H1 (cell line): Measurements from ENCODE around the gene OBP2B. TPM values are rescaled to one million over a fixed set of nuclear protein-coding genes. Genes with fewer than 3 reads are reported as not detected.

Experiments
- CTCF ChIA-PET: fragments of 300-600 bp; sonication (Branson Sonifier 250); formaldehyde crosslinking; loops from one replicate; lab custom pipeline; 2021; ENCODE audit not compliant: partially characterized antibody; lab: Charles Lee
- POLR2A ChIA-PET: fragments of 300-600 bp; sonication (Branson Sonifier 250); formaldehyde crosslinking; loops from one replicate; lab custom pipeline; 2021; ENCODE audit warnings: inconsistent platforms; ENCODE audit not compliant: partially characterized antibody; lab: Charles Lee
- DNase-seq, 2 experiments: peaks; one replicate each; pipeline versions ENCODE4 v3.0.0 to v3.0.0-alpha.2; 2010 to 2022; ENCODE audit warnings: low spot score in 2 of 2, low read depth in 1 of 2, mixed read lengths in 1 of 2
- FAIRE-seq: peaks from 2 replicates; lab custom pipeline; 2011; peaks lifted over from hg19 to GRCh38; lab: Jason Lieb, UNC
- H2AFZ ChIP-seq: 2 replicates; pipeline ENCODE4 v1.8.1; 2012; ENCODE audit warnings: low read length, inconsistent platforms
- H2AK5ac ChIP-seq: 2 replicates; pipeline ENCODE4 v1.6.1; 2013; ENCODE audit warnings: low read depth, low read length
- H2BK120ac ChIP-seq: replicated peaks from 2 replicates; pipeline ENCODE3; 2013; ENCODE audit warnings: low read depth, low read length, inconsistent platforms
- H2BK12ac ChIP-seq: 2 replicates; pipeline ENCODE4 v1.6.1; 2013; ENCODE audit warnings: low read depth, low read length
- H2BK15ac ChIP-seq: 2 replicates; pipeline ENCODE4 v1.6.1; 2013; ENCODE audit warnings: low read length
- H2BK20ac ChIP-seq: 2 replicates; pipeline ENCODE4 v1.6.1; 2013; ENCODE audit warnings: low read length
- H2BK5ac ChIP-seq: 2 replicates; pipeline ENCODE4 v1.6.1; 2013; ENCODE audit warnings: low read depth, low read length
- H3K14ac ChIP-seq: 2 replicates; pipeline ENCODE4 v1.6.1; 2013; ENCODE audit warnings: inconsistent platforms; ENCODE audit not compliant: insufficient read length
- H3K18ac ChIP-seq: 2 replicates; pipeline ENCODE4 v1.6.1; 2013; ENCODE audit warnings: low read length; ENCODE audit errors: extremely low read depth
- H3K23ac ChIP-seq: 2 replicates; pipeline ENCODE4 v1.6.1; 2013; ENCODE audit warnings: inconsistent platforms; ENCODE audit not compliant: insufficient read length
- H3K23me2 ChIP-seq: 2 replicates; pipeline ENCODE4 v1.6.1; 2013; ENCODE audit warnings: low read depth, low read length
- H3K27ac ChIP-seq: 2 replicates; pipeline ENCODE4 v1.6.1; 2011; ENCODE audit warnings: low read depth, low read length, inconsistent platforms
- H3K27me3 ChIP-seq, 4 experiments: replicated peaks in 1 of 4; 1 replicate in 1 of 4; 2 replicates in 3 of 4; pipeline versions ENCODE4 v1.6.1 to v1.8.1; 2011 to 2013; ENCODE audit warnings: low read length in 3 of 4, mild to moderate bottlenecking in 3 of 4, inconsistent platforms in 2 of 4, mixed read lengths in 2 of 4, moderate library complexity in 1 of 4; ENCODE audit not compliant: control insufficient read depth in 3 of 4, insufficient read depth in 3 of 4; ENCODE audit errors: extremely low read depth in 1 of 4
- H3K36me3 ChIP-seq, 4 experiments: 2 replicates each; pipeline versions ENCODE4 v1.6.1 to v1.8.1; 2011 to 2013; ENCODE audit warnings: mild to moderate bottlenecking in 4 of 4, low read length in 3 of 4, moderate library complexity in 2 of 4, control low read depth in 1 of 4, inconsistent platforms in 1 of 4; ENCODE audit not compliant: insufficient read depth in 4 of 4, control insufficient read depth in 2 of 4
- H3K4ac ChIP-seq: replicated peaks from 2 replicates; pipeline ENCODE3; 2013; ENCODE audit warnings: low read length, low read depth, mixed read lengths, inconsistent platforms; ENCODE audit not compliant: insufficient read length
- H3K4me1 ChIP-seq, 4 experiments: replicated peaks in 1 of 4; 1 replicate in 1 of 4; 2 replicates in 3 of 4; pipeline versions ENCODE4 v1.6.1 to v1.8.1; 2011 to 2013; ENCODE audit warnings: low read length in 3 of 4, inconsistent platforms in 2 of 4, mixed read lengths in 1 of 4; ENCODE audit not compliant: insufficient read depth in 4 of 4, control insufficient read depth in 3 of 4
- H3K4me2 ChIP-seq, 2 experiments: 2 replicates each; pipeline versions ENCODE4 v1.6.1 to v1.8.1; 2011 to 2013; ENCODE audit warnings: low read depth in 2 of 2, low read length in 2 of 2, control low read depth in 1 of 2, inconsistent platforms in 1 of 2, mild to moderate bottlenecking in 1 of 2; ENCODE audit not compliant: insufficient read depth in 1 of 2
- H3K4me3 ChIP-seq, 4 experiments: fragments of 200-600, 300-600 bp in 1 of 4; sonication (generic), shearing (Covaris generic), sonication (Bioruptor Twin) in 1 of 4; 2 replicates each; pipeline versions ENCODE4 v1.5.1 to v1.8.1; 2011 to 2016; ENCODE audit warnings: low read length in 4 of 4, low read depth in 3 of 4, control low read depth in 2 of 4, inconsistent platforms in 2 of 4, mild to moderate bottlenecking in 2 of 4, mixed read lengths in 1 of 4, moderate library complexity in 1 of 4; ENCODE audit not compliant: insufficient read depth in 2 of 4; ENCODE audit errors: extremely low read depth in 1 of 4
- H3K56ac ChIP-seq: replicated peaks from 2 replicates; pipeline ENCODE3; 2013; ENCODE audit warnings: low read depth, mild to moderate bottlenecking, mixed read lengths, low read length, inconsistent platforms; ENCODE audit not compliant: insufficient read length
- H3K79me1 ChIP-seq: 2 replicates; pipeline ENCODE4 v1.6.1; 2013; ENCODE audit warnings: low read depth, low read length, control low read depth
- H3K79me2 ChIP-seq, 2 experiments: 2 replicates each; pipeline versions ENCODE4 v1.6.1 to v1.8.1; 2012 to 2013; ENCODE audit warnings: low read length in 2 of 2, mild to moderate bottlenecking in 2 of 2, inconsistent platforms in 1 of 2; ENCODE audit not compliant: insufficient read depth in 2 of 2, control insufficient read depth in 1 of 2
- H3K9ac ChIP-seq, 4 experiments: replicated peaks in 1 of 4; 1 replicate in 1 of 4; 2 replicates in 3 of 4; pipeline versions ENCODE4 v1.6.1 to v1.8.1; 2011 to 2013; ENCODE audit warnings: low read depth in 3 of 4, low read length in 3 of 4, control low read depth in 2 of 4, mild to moderate bottlenecking in 2 of 4, moderate library complexity in 2 of 4, inconsistent platforms in 1 of 4; ENCODE audit errors: extremely low read depth in 1 of 4
- H3K9me3 ChIP-seq, 2 experiments: 2 replicates each; pipeline versions ENCODE4 v1.6.1 to v1.8.1; 2012 to 2013; ENCODE audit warnings: mild to moderate bottlenecking in 2 of 2, moderate library complexity in 2 of 2, control low read depth in 1 of 2, inconsistent platforms in 1 of 2, low read depth in 1 of 2, low read length in 1 of 2, mixed read lengths in 1 of 2; ENCODE audit not compliant: insufficient read depth in 2 of 2
- H4K20me1 ChIP-seq, 2 experiments: replicated peaks in 1 of 2; 2 replicates each; pipeline versions ENCODE3 to v1.8.1; 2011 to 2013; ENCODE audit warnings: inconsistent platforms in 2 of 2, low read length in 2 of 2, mild to moderate bottlenecking in 1 of 2; ENCODE audit not compliant: insufficient read depth in 2 of 2, control insufficient read depth in 1 of 2
- H4K5ac ChIP-seq: 2 replicates; pipeline ENCODE4 v1.6.1; 2013; ENCODE audit warnings: low read length, low read depth, mixed read lengths, inconsistent platforms; ENCODE audit not compliant: insufficient read length
- H4K8ac ChIP-seq: 2 replicates; pipeline ENCODE4 v1.8.0; 2013; ENCODE audit warnings: mild to moderate bottlenecking, moderate library complexity, low read length, inconsistent platforms; ENCODE audit not compliant: insufficient read depth; ENCODE audit errors: extremely low read depth
- H4K91ac ChIP-seq: replicated peaks from 2 replicates; pipeline ENCODE3; 2013; ENCODE audit warnings: low read length, mixed read lengths, inconsistent platforms; ENCODE audit not compliant: insufficient read length
- ATF2 ChIP-seq: IDR thresholded peaks from 2 replicates; pipeline ENCODE4 v1.6.1; 2012; ENCODE audit warnings: low read length, inconsistent platforms
- BRCA1 ChIP-seq: IDR thresholded peaks from 2 replicates; pipeline ENCODE4 v1.6.1; 2012; ENCODE audit warnings: low read depth, low read length, improper control_type of control experiment
- SRF ChIP-seq: IDR thresholded peaks from 2 replicates; pipeline ENCODE4 v1.6.1; 2011; ENCODE audit warnings: mild to moderate bottlenecking, low read depth, low read length, moderate library complexity
- TAF7 ChIP-seq: optimal IDR thresholded peaks from 2 replicates; pipeline ENCODE3; 2011; ENCODE audit warnings: low read depth, mild to moderate bottlenecking, inconsistent platforms, low read length, moderate library complexity, borderline replicate concordance
- TEAD4 ChIP-seq: IDR thresholded peaks from 2 replicates; pipeline ENCODE4 v1.6.1; 2012; ENCODE audit warnings: low read depth, low read length, inconsistent platforms, mixed read lengths
- ZNF274 ChIP-seq: IDR thresholded peaks from 2 replicates; pipeline ENCODE4 v1.7.0; 2012; ENCODE audit warnings: low read length, borderline replicate concordance; ENCODE audit errors: extremely low read depth
- WGBS, 2 experiments: shearing (Covaris generic) in 1 of 2; methylation state at CpG; one replicate each; pipeline versions ENCODE4 v1.1.6 to v1.1.7; 2013 to 2015; ENCODE audit warnings: low lambda C conversion rate in 2 of 2, mixed read lengths in 2 of 2, inconsistent platforms in 1 of 2, low coverage in 1 of 2, missing lambda C conversion rate in 1 of 2; ENCODE audit not compliant: insufficient replicate concordance in 2 of 2, insufficient coverage in 1 of 2, insufficient read length in 1 of 2; ENCODE audit errors: extremely low coverage in 1 of 2, missing lambda C conversion rate in 1 of 2; 5-methylcytosine and 5-hydroxymethylcytosine counted together
- polyA plus RNA-seq, 7 experiments: library from polyadenylated mRNA; depleted of rRNA in 3 of 7; stranded (reverse) in 5 of 7; unstranded in 2 of 7; fragments of >200 nt in 5 of 7; fragments of 200-250 nt in 2 of 7; gene quantifications; 1 replicate in 5 of 7; 2 replicates in 1 of 7; 4 replicates in 1 of 7; pipeline versions ENCODE4 v1.2.1 to v1.2.3, GENCODE V29; 2011 to 2013; ENCODE audit warnings: missing spikeins in 2 of 7, mixed read lengths in 2 of 7
- total RNA-seq: library from RNA; stranded (reverse); fragmentation: NEBNext Ultra II Directional; extraction: Animal tissue kit (Norgen Biotek cat#: 25700); gene quantifications from 2 replicates; pipeline ENCODE4 v1.2.1, GENCODE V29; 2021

Gene OBP2B
- total and polyA plus RNA-seq, 2 of the 8 experiments (the other 6 are each of a cell fraction or from before 2014, with no cell fraction given), result not detected

GRCh38 chr9:133255371-133256135 lies 46.5 kb upstream of the OBP2B start:
- no peak overlapping the region for H3K14ac ChIP-seq
- H2AFZ ChIP-seq, result no peak overlapping the region
- H3K4me3 ChIP-seq, result no peak overlapping the region
- H2BK5ac ChIP-seq, result no peak overlapping the region
- H4K8ac ChIP-seq, result no peak overlapping the region
- H3K27me3 ChIP-seq, result 0 out of 7 replicates have a peak, but pooled peaks cover 0 to 4% (median 0%) of the 10 kb centered on the region in 4 experiments
- POLR2A ChIA-PET, result interaction anchor here (1.2 kb wide), 1 partner anchor 93 kb away, joined by 3 read pairs; no protein-coding TSS in a partner anchor
- H3K18ac ChIP-seq, result no peak overlapping the region
- H3K23me2 ChIP-seq, result peaks cover 8% of the 10 kb centered on the region; the same call in 1 of the 2 replicates
- DNase-seq, result no peak
- 93% methylated on average over 39 of the region's 42 CpGs; no CpG with 5 or more reads in 1 of the 2 experiments for WGBS, 2 experiments
- FAIRE-seq, result no peak
- no peak overlapping the region for H2BK120ac ChIP-seq
- no peak overlapping the region for H4K5ac ChIP-seq
- H3K23ac ChIP-seq, result no peak overlapping the region
- H3K79me1 ChIP-seq, result no peaks in the 10 kb centered on the region
- H4K91ac ChIP-seq, result no peak overlapping the region
- H3K4ac ChIP-seq, result no peak overlapping the region
- H2BK15ac ChIP-seq, result no peak overlapping the region
- no peak overlapping the region for H3K9ac ChIP-seq
- H2BK12ac ChIP-seq, result no peak overlapping the region
- H2AK5ac ChIP-seq, result no peak overlapping the region
- H3K4me2 ChIP-seq, result no peak overlapping the region
- no peaks in the 10 kb centered on the region for H3K36me3 ChIP-seq
- H3K9me3 ChIP-seq, result no peaks in the 10 kb centered on the region
- peaks cover 0 to 13% (median 4%) of the 10 kb centered on the region in 4 experiments; a peak in 6 of 7 replicates for H3K4me1 ChIP-seq
- H3K27ac ChIP-seq, result no peak overlapping the region
- no peak for TF ChIP-seq TAF7
- no peak for TF ChIP-seq ATF2
- TF ChIP-seq TEAD4, result no peak
- TF ChIP-seq BRCA1, result no peak
- TF ChIP-seq SRF, result no peak
- TF ChIP-seq ZNF274, result no peak
- no peak overlapping the region for H2BK20ac ChIP-seq
- H4K20me1 ChIP-seq, result no peaks in the 10 kb centered on the region
- no peaks in the 10 kb centered on the region for H3K79me2 ChIP-seq
- H3K56ac ChIP-seq, result no peak overlapping the region
- CTCF ChIA-PET, result interaction anchor here (1.3 to 3.2 kb wide), 2 partner anchors 67 to 74 kb away, joined by 3 to 8 read pairs; no protein-coding TSS in a partner anchor
